GM12873 (cell line): ENCODE results near the gene ELFN2.

ENCODE experiments used
- CTCF ChIP-seq: IDR thresholded peaks from 2 replicates; pipeline ENCODE4 v1.5.1; 2012; ENCODE audit warnings: low read depth, mild to moderate bottlenecking, moderate library complexity, low read length, control low read depth; ENCODE audit not compliant: insufficient read depth; ENCODE audit errors: missing control alignments

ELFN2 gene

GRCh38 chr22:37406441-37407235, 20.6 kb downstream of the ELFN2 start:
- no peak for TF ChIP-seq CTCF

GRCh38 chr22:37404091-37404490, 23.2 kb downstream of the ELFN2 start:
- TF ChIP-seq CTCF, result no peak

- no peak for TF ChIP-seq CTCF
These were observed 23.9 kb downstream of the ELFN2 start for GRCh38 chr22:37403267-37403960.

- TF ChIP-seq CTCF, result no peak
These were observed 25.1 kb downstream of the ELFN2 start for GRCh38 chr22:37402184-37402506.

GRCh38 chr22:37401401-37402183, 25.7 kb downstream of the ELFN2 start:
- TF ChIP-seq CTCF, result no peak

GRCh38 chr22:37400719-37401118, 26.6 kb downstream of the ELFN2 start:
- TF ChIP-seq CTCF, result no peak

GRCh38 chr22:37397226-37397625, 30.1 kb downstream of the ELFN2 start:
- TF ChIP-seq CTCF, result no peak
